Measurements from ENCODE around the gene AADACL3.

Gene AADACL3

GRCh38 chr1:12714710-12715475 is 1.0 kb upstream of the AADACL3 start:
- H3K27me3 ChIP-seq (ENCODE audit: insufficient read depth, low read length, poor library complexity, severe bottlenecking): no peaks in the 10 kb centered on the region
- H3K9me2 ChIP-seq (replicated peaks; ENCODE audit: low read depth, low read length): no peaks in the 10 kb centered on the region
- H3K4me1 ChIP-seq (ENCODE audit: insufficient read depth, low read length, poor library complexity, severe bottlenecking): no peaks in the 10 kb centered on the region
- no peak overlapping the region for H2AFZ ChIP-seq (ENCODE audit: low read length)
- no peak overlapping the region for H3K9ac ChIP-seq (ENCODE audit: low read depth, low read length, poor library complexity, severe bottlenecking)
- no peaks in the 10 kb centered on the region for H3K79me2 ChIP-seq (ENCODE audit: insufficient read depth, low read length)
- no peaks in the 10 kb centered on the region for H3F3A ChIP-seq (ENCODE audit: low read depth)
- no peaks in the 10 kb centered on the region for H3K9me3 ChIP-seq (ENCODE audit: insufficient read depth, low read depth, low read length)
- H3K36me3 ChIP-seq (ENCODE audit: insufficient read depth, low read length): no peaks in the 10 kb centered on the region
- no peaks in the 10 kb centered on the region for H4K20me1 ChIP-seq (ENCODE audit: insufficient read depth, low read length, poor library complexity, severe bottlenecking)
- H3K4me2 ChIP-seq (ENCODE audit: low read depth, low read length, poor library complexity, severe bottlenecking): no peak overlapping the region
- TF ChIP-seq EZH2phosphoT487 (IDR thresholded peaks at IDR 0.05; ENCODE audit: borderline replicate concordance): no peak
- TF ChIP-seq, protein P1, sequence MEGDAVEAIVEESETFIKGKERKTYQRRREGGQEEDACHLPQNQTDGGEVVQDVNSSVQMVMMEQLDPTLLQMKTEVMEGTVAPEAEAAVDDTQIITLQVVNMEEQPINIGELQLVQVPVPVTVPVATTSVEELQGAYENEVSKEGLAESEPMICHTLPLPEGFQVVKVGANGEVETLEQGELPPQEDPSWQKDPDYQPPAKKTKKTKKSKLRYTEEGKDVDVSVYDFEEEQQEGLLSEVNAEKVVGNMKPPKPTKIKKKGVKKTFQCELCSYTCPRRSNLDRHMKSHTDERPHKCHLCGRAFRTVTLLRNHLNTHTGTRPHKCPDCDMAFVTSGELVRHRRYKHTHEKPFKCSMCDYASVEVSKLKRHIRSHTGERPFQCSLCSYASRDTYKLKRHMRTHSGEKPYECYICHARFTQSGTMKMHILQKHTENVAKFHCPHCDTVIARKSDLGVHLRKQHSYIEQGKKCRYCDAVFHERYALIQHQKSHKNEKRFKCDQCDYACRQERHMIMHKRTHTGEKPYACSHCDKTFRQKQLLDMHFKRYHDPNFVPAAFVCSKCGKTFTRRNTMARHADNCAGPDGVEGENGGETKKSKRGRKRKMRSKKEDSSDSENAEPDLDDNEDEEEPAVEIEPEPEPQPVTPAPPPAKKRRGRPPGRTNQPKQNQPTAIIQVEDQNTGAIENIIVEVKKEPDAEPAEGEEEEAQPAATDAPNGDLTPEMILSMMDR (conservative IDR thresholded peaks at IDR 0.05; ENCODE audit: low read length): no peak
- H3K4me3 ChIP-seq (ENCODE audit: low read length, poor library complexity, severe bottlenecking): no peak overlapping the region

DNA sequence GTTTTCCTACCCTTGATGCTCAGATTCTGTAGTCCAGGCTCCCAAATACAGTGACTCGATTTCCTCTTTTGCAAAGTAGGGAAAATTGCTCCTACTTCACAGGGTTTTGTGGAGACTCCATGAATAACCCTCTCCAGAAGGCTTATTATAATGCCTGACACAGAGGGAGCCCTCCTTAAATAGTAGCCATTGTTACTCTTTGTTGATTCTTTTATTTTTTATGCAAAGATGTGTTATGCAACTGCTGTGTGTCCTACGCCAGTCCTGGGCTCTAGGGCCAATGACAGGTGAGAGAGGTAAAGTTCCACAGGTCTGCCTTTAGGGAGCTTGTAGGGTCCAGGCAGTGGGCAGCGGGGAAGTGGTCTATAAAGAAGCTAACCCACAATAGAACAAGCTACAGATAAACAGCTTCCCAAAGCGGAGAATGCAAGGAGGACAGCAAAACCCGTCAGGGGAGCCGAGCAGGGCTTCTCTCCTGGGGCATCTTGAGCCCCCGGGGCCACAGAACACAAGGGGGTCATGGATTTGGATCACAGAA is 1.5 kb downstream of the AADACL3 start:
- Histone ChIP-seq H3K4me1 (ENCODE audit: insufficient read depth, low read length, poor library complexity, severe bottlenecking) (no peaks in the 10 kb centered on the region), H3K36me3 (ENCODE audit: insufficient read depth, low read length) (no peaks in the 10 kb centered on the region), H3F3A (ENCODE audit: low read depth) (no peaks in the 10 kb centered on the region), H3K9ac (ENCODE audit: low read depth, low read length, poor library complexity, severe bottlenecking) (no peak overlapping the region), H3K27me3 (ENCODE audit: insufficient read depth, low read length, poor library complexity, severe bottlenecking) (no peaks in the 10 kb centered on the region), H3K79me2 (ENCODE audit: insufficient read depth, low read length) (no peaks in the 10 kb centered on the region), H3K9me2 (replicated peaks; ENCODE audit: low read depth, low read length) (no peaks in the 10 kb centered on the region), H3K4me3 (ENCODE audit: low read length, poor library complexity, severe bottlenecking) (no peak overlapping the region), H4K20me1 (ENCODE audit: insufficient read depth, low read length, poor library complexity, severe bottlenecking) (no peaks in the 10 kb centered on the region), H3K9me3 (ENCODE audit: insufficient read depth, low read depth, low read length) (no peaks in the 10 kb centered on the region), H2AFZ (ENCODE audit: low read length) (no peak overlapping the region), H3K4me2 (ENCODE audit: low read depth, low read length, poor library complexity, severe bottlenecking) (no peak overlapping the region)
- TF ChIP-seq EZH2phosphoT487 (IDR thresholded peaks at IDR 0.05; ENCODE audit: borderline replicate concordance): no peak
- TF ChIP-seq, protein P1 (conservative IDR thresholded peaks at IDR 0.05; ENCODE audit: low read length): no peak

DNA sequence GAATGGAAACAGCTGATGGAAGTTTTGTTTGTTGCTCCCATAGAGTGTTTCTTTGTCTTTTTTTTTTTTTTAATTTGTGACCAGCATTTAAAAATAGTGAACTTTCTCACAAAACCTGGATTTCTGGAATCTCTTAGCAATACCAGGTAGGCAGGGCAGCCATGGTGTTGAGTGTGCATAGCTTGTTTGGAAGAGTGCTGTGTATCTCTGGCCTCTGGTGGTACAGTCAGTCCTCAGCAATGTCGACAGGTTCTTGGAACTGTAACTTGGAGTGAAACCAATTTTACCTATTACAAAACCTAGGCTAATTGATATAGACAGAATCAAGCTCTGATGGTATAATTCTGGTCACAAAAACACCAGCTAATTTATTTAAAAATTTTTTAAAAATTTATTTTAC is 6.7 kb downstream of the AADACL3 start:
- no peak overlapping the region for H3K4me3 ChIP-seq (ENCODE audit: low read length, poor library complexity, severe bottlenecking)
- no peak overlapping the region for H3K4me2 ChIP-seq (ENCODE audit: low read depth, low read length, poor library complexity, severe bottlenecking)
- H3K9me2 ChIP-seq (replicated peaks; ENCODE audit: low read depth, low read length): no peaks in the 10 kb centered on the region
- H3K9me3 ChIP-seq (ENCODE audit: insufficient read depth, low read depth, low read length): no peaks in the 10 kb centered on the region
- no peaks in the 10 kb centered on the region for H3K36me3 ChIP-seq (ENCODE audit: insufficient read depth, low read length)
- no peaks in the 10 kb centered on the region for H3F3A ChIP-seq (ENCODE audit: low read depth)
- no peak overlapping the region for H3K9ac ChIP-seq (ENCODE audit: low read depth, low read length, poor library complexity, severe bottlenecking)
- no peak overlapping the region for H2AFZ ChIP-seq (ENCODE audit: low read length)
- no peaks in the 10 kb centered on the region for H3K4me1 ChIP-seq (ENCODE audit: insufficient read depth, low read length, poor library complexity, severe bottlenecking)
- no peaks in the 10 kb centered on the region for H3K27me3 ChIP-seq (ENCODE audit: insufficient read depth, low read length, poor library complexity, severe bottlenecking)
- no peaks in the 10 kb centered on the region for H3K79me2 ChIP-seq (ENCODE audit: insufficient read depth, low read length)
- no peak for TF ChIP-seq EZH2phosphoT487 (IDR thresholded peaks at IDR 0.05; ENCODE audit: borderline replicate concordance)
- TF ChIP-seq, protein P1 (conservative IDR thresholded peaks at IDR 0.05; ENCODE audit: low read length): no peak
- no peaks in the 10 kb centered on the region for H4K20me1 ChIP-seq (ENCODE audit: insufficient read depth, low read length, poor library complexity, severe bottlenecking)
